ENCODE measurements around the gene INSYN2B.

INSYN2B gene

DNA sequence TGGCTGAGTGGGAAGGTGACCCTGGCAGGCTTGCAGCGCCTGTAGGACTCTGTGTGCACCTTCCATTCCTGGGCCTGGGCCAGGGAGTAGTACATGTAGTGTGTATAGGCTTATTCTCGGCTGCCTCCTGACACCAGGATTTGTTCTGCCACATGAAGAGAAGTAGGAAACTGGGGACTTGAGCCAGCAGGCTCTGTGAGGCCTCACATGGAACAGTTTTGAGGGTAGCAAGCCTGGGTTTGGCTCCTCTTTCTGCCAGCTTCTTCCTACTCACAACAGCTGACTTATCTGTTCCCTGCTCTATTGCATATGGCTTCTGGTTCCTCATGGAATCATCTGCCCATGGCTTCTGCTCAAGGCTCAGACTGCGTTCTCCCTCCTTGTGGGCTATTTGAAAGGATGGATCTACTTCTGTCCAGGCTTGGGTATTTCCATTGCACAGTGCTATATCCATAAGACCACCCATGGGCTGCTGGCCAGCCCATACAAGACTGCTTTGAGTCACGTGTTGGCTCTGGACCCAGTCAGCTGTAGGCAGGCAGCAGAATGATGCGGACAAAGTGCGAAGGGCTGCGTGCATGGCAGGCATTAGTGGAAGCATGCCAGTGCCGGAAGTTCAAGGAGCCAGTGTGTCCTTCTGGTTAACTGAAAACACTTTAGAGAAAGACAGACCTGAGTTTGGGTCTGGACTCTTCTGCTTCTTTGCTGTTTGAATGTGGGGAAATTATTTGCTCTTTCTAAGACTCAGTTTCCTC, 11.0 kb upstream of the INSYN2B start:
- Mint-ChIP-seq H3K9me3 (ENCODE audit: low read depth) (no peaks in the 10 kb centered on the region), H3K4me1 (ENCODE audit: low read depth) (peaks cover 2% of the 10 kb centered on the region), H3K36me3 (peaks cover 23% of the 10 kb centered on the region), H3K27ac (no peak overlapping the region), H3K27me3 (no peaks in the 10 kb centered on the region), H3K4me3 (no peak overlapping the region)

DNA sequence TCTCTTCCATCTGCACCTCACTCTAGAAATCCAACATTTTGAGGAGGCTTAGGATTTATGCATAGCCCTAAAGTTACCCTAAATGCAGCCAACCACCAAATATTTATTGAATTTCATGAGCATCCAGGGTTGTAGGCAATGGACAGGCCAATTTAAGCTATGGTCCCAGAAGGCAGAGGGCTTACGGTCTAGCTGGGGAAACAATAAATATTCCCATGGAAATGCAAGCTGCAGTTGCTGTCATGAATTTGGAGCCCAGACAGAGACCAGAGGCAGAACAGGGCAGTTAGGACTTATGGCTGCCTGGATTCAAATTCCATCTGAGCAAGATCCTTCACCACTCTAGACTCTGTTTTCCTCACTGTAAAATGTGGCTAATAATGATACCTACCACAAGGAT, 9.1 kb upstream of the INSYN2B start:
- no peaks in the 10 kb centered on the region for H3K27me3 Mint-ChIP-seq
- no peak overlapping the region for H3K4me3 Mint-ChIP-seq
- H3K27ac Mint-ChIP-seq = no peak overlapping the region
- peaks cover 2% of the 10 kb centered on the region for H3K4me1 Mint-ChIP-seq (ENCODE audit: low read depth)
- peaks cover 16% of the 10 kb centered on the region for H3K36me3 Mint-ChIP-seq
- H3K9me3 Mint-ChIP-seq (ENCODE audit: low read depth) = no peaks in the 10 kb centered on the region

DNA sequence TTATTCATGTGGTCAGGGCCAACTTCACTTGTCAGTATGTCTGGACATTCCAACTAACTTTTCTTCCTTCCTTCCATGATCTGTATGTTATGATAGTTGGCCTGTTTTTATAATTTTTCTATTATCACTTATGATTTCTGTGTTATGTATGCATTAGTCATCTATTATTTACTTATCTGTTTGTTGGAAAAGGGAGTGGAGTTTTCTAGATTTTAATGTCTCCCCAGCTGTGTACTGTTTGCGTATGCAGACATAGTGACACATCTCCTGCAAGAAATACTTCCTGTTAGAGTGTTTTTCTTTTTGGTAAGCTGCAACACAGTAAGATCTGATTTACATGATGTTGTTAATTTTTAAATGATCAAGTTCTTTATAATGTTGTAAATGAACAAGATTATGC, 8.7 kb upstream of the INSYN2B start:
- H3K36me3 Mint-ChIP-seq = peaks cover 12% of the 10 kb centered on the region
- H3K4me3 Mint-ChIP-seq = no peak overlapping the region
- peaks cover 2% of the 10 kb centered on the region for H3K4me1 Mint-ChIP-seq (ENCODE audit: low read depth)
- no peaks in the 10 kb centered on the region for H3K9me3 Mint-ChIP-seq (ENCODE audit: low read depth)
- no peaks in the 10 kb centered on the region for H3K27me3 Mint-ChIP-seq
- H3K27ac Mint-ChIP-seq = no peak overlapping the region

DNA sequence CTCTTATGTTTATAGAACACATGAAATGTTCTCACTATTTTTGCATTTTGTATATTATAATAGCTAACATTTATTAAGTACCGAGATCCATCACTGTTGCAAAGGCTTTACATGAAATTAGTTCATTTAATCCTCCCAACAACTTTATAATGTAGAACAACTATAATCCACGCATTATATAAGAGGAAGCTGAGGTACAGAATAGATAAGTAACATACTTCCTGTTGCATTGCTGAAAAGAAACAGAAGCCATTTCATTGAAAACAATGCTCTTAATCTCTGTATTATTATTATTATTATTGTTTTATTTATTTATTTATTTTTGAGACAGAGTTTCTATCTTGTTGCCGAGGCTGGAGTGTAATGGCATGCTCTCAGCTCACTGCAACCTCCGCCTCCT, 7.9 kb upstream of the INSYN2B start:
- no peak overlapping the region for H3K27ac Mint-ChIP-seq
- no peaks in the 10 kb centered on the region for H3K27me3 Mint-ChIP-seq
- H3K9me3 Mint-ChIP-seq (ENCODE audit: low read depth) = no peaks in the 10 kb centered on the region
- no peak overlapping the region for H3K4me3 Mint-ChIP-seq
- peaks cover 12% of the 10 kb centered on the region for H3K36me3 Mint-ChIP-seq
- H3K4me1 Mint-ChIP-seq (ENCODE audit: low read depth) = peaks cover 2% of the 10 kb centered on the region

DNA sequence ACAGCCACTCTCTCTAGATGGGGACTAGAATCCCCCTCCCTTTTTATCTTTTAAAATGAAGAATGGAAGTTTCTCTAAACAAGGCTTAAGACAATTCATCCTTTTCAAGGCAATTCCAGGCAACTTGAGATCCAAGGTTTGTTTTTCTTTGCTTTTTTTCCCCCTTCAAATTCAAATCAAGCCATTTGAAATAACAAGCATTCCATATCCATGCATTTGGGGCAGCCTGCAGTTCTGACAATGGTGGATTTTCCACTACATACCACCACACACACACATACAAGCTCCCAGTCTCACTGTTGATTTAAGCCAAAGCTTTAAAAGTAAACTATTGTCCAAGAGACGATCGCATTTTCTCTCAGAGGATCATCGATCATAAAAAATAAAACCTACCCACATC, 424 bp downstream of the INSYN2B start:
- H3K4me3 Mint-ChIP-seq = no peak overlapping the region
- H3K4me1 Mint-ChIP-seq (ENCODE audit: low read depth) = no peaks in the 10 kb centered on the region
- no peaks in the 10 kb centered on the region for H3K9me3 Mint-ChIP-seq (ENCODE audit: low read depth)
- H3K36me3 Mint-ChIP-seq = peaks cover 2% of the 10 kb centered on the region
- no peak overlapping the region for H3K27ac Mint-ChIP-seq
- H3K27me3 Mint-ChIP-seq = no peaks in the 10 kb centered on the region

DNA sequence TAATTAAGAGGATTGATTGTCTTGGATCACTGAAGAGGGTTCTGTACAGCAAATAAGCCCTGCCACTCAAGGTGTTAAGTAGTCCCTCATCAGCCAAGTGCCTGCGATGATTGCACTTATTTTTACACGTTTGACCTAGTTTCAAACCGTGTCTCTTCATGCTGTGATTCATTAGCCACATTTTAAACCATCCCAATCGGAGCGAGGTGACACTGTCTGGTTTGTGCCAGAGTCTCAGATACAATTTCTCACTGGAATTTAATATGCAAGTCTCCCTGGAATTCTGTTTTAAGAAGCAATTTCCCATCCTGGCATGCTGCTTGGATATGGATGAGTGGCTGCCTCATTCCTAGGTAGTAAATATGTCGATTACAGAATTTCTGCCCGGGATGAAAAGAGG, 1.6 kb downstream of the INSYN2B start:
- Mint-ChIP-seq H3K9me3 (ENCODE audit: low read depth) (no peaks in the 10 kb centered on the region), H3K4me1 (ENCODE audit: low read depth) (no peaks in the 10 kb centered on the region), H3K36me3 (peaks cover 2% of the 10 kb centered on the region)

DNA sequence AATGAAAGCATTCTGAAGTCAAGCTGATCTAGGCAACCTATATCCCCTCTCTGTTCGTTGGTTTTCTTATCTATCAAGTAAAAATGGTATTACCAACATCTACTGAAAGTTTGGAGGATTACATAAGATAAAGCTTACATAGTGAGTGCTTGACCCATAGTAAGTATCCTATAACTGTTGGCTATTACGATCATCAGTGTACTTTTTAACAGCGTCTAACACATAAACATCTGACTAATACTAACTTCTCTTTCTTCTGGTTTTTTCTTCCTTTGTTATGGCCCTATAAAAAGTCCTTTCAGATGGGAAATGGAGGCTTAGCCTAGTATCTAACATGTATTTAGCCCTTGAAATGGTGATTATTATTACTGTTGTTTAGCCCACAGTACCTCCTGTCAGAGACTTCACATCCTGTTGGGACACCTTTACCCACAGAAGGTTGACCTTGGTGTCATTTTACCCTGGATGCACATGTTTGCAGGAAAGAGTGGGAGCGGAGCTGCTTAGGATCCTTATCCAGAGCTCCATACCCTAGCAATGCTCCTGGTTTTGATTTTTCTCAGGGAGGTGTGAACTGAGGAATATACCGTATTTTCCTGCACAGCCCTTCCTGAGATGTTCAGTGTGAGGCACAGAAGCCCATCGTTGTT, 6.0 kb downstream of the INSYN2B start:
- Mint-ChIP-seq H3K4me3 (no peak overlapping the region), H3K9me3 (ENCODE audit: low read depth) (no peaks in the 10 kb centered on the region), H3K4me1 (ENCODE audit: low read depth) (no peaks in the 10 kb centered on the region), H3K27me3 (no peaks in the 10 kb centered on the region), H3K36me3 (peaks cover 4% of the 10 kb centered on the region), H3K27ac (no peak overlapping the region)

More for the DNA sequence above, 1.6 kb downstream of the INSYN2B start:
- no peak overlapping the region for H3K4me3 Mint-ChIP-seq
- no peaks in the 10 kb centered on the region for H3K27me3 Mint-ChIP-seq
- no peak overlapping the region for H3K27ac Mint-ChIP-seq

DNA sequence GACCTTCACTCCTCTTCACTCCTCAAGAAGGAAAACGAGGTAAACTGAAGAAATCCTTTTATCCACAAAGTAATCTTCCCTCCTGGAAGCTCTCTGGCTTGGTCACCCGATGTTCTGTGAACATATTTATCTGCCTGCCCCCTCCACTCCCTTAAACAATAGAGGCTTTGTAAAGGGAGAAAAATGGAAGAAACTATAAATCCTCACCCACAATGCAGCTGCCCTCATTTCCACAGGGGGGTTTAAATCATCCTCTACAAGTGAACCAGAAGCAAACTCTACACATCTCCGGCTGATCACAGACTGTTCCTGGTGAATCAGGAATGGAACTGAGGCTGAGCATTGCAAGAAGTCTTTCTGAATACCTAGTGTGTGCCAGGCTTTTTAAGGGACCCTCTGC, 7.2 kb downstream of the INSYN2B start:
- no peaks in the 10 kb centered on the region for H3K4me1 Mint-ChIP-seq (ENCODE audit: low read depth)
- no peaks in the 10 kb centered on the region for H3K27me3 Mint-ChIP-seq
- no peak overlapping the region for H3K27ac Mint-ChIP-seq
- peaks cover 4% of the 10 kb centered on the region for H3K36me3 Mint-ChIP-seq
- H3K9me3 Mint-ChIP-seq (ENCODE audit: low read depth) = no peaks in the 10 kb centered on the region
- no peak overlapping the region for H3K4me3 Mint-ChIP-seq

DNA sequence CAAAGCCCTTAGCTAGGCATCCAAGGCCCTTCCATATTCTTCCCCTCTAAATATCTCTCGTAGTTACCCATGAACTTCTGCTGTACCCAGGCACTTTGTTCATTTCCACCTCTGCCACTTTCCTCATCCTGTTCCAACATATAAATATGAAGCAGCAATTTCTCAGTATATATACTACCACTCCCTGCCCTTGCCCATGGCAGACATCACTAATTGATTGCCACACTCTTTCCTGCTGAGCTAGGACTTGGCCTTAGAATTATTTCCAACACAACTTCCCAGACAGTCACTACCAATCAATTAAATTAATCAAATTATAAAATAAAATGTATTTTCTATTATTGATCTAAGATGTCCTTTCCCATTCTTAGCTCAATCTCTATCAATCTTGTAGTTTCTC, 8.5 kb downstream of the INSYN2B start:
- Mint-ChIP-seq H3K4me1 (ENCODE audit: low read depth) (no peaks in the 10 kb centered on the region), H3K27me3 (no peaks in the 10 kb centered on the region), H3K4me3 (no peak overlapping the region), H3K9me3 (ENCODE audit: low read depth) (no peaks in the 10 kb centered on the region), H3K36me3 (peaks cover 4% of the 10 kb centered on the region), H3K27ac (no peak overlapping the region)

DNA sequence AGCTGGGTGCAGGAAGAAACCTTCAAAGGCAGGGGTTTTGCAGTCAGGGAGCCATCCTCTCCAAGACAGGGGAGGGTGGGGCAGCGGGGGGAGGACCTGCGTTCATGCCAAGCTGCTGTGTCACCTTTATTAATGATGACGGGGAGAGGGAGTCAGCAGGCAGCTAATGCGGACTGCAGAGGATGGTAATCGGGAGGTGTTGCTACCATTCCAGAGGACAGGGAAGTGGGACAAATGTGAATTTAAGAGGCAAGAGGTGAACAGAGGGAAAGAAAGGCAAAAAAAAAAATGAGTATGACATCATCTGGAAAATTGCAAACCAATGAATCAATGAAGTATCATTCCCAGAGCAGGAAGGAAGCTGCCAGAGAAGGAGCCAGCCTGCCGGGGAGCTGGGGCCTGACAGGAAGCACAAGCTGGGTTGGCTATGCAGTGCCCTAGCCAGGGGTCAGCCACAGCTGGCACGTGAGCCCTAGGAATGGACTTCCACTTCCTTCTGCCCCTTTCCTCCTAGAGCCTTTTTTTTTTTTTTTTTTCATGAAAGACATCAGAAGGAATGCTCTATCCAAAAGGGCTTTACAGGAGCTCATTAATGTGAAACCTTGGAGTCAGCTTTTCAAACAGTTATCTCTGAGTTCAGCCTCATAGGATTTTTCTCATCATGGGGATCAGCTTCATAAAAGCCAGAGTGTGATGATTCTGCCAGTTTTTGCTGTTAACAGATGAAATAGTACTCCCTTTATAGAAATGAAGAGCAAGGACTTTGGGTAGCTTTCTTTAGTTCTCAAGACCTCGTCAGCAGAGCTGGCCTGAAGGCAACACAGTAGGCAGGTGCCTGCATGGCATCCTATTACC, 9.2 kb downstream of the INSYN2B start:
- Mint-ChIP-seq H3K4me1 (ENCODE audit: low read depth) (no peaks in the 10 kb centered on the region), H3K4me3 (no peak overlapping the region), H3K36me3 (peaks cover 4% of the 10 kb centered on the region), H3K27me3 (no peaks in the 10 kb centered on the region), H3K9me3 (ENCODE audit: low read depth) (no peaks in the 10 kb centered on the region), H3K27ac (no peak overlapping the region)

DNA sequence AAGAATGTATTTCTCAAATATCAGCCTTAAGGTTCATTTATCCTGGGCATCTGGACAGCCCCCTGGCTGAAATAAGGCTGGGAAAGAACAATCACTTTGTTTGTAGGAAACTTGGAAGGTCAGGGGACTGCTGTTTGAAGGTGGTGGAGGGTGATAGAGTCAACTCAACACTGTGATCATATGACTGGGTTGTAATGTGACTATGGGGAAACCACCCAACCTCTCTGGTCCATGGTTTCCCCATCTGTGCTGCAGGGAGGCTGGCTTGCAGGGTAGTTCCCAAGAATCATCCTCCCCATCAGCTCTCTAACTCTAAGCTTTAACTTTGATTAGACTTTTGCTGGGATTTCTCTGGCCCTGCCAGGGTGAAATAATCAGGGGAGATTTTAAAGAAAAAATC, 10.0 kb downstream of the INSYN2B start:
- H3K36me3 Mint-ChIP-seq = peaks cover 4% of the 10 kb centered on the region
- H3K9me3 Mint-ChIP-seq (ENCODE audit: low read depth) = no peaks in the 10 kb centered on the region
- no peaks in the 10 kb centered on the region for H3K4me1 Mint-ChIP-seq (ENCODE audit: low read depth)
- H3K27me3 Mint-ChIP-seq = no peaks in the 10 kb centered on the region
- peak overlapping the region; percentile 43 for H3K27ac Mint-ChIP-seq
- no peak overlapping the region for H3K4me3 Mint-ChIP-seq

DNA sequence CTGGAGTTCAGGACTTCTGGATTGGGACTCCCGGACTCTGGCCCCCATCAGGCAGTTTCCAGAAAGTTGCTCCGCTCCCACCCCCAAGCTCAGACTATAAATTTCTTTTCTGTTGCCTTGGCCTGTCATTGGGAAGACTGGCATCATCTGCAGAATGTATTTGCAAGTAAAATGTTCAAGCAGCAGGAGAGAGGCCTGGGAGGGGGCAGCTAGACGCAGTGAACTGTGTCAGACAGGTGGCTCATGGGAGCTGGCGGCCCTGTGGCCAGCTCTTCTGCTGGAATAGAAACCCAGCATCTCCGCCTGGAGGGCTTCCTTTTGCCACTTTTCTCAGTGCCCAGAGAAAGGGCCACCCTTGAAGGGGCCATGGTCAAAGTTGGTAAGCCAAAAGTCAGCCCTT, 16.0 kb downstream of the INSYN2B start:
- Mint-ChIP-seq H3K27ac (no peak overlapping the region), H3K9me3 (ENCODE audit: low read depth) (no peaks in the 10 kb centered on the region), H3K4me1 (ENCODE audit: low read depth) (no peaks in the 10 kb centered on the region), H3K36me3 (peaks cover 10% of the 10 kb centered on the region), H3K27me3 (no peaks in the 10 kb centered on the region), H3K4me3 (no peak overlapping the region)

DNA sequence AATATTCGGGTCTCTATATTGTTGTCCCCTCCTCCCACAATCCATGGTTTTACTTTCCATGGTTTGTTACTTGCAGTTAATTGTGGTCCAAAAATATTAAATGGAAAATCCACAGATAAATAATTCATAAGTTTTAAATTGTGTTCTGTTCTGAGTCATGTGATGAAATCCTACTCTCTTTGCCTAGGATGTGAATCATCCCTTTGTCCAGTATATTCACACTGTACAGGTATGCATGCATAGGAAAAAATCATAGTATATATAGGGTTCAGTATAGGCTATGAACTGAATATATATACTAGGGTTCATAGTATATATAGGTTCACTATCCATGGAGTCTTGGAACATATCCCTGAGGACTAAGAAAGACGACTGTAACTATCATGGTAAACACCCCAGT, 19.6 kb downstream of the INSYN2B start:
- peaks cover 10% of the 10 kb centered on the region for H3K36me3 Mint-ChIP-seq
- no peak overlapping the region for H3K27ac Mint-ChIP-seq
- no peaks in the 10 kb centered on the region for H3K9me3 Mint-ChIP-seq (ENCODE audit: low read depth)
- peaks cover 3% of the 10 kb centered on the region for H3K4me1 Mint-ChIP-seq (ENCODE audit: low read depth)
- no peaks in the 10 kb centered on the region for H3K27me3 Mint-ChIP-seq
- H3K4me3 Mint-ChIP-seq = no peak overlapping the region

DNA sequence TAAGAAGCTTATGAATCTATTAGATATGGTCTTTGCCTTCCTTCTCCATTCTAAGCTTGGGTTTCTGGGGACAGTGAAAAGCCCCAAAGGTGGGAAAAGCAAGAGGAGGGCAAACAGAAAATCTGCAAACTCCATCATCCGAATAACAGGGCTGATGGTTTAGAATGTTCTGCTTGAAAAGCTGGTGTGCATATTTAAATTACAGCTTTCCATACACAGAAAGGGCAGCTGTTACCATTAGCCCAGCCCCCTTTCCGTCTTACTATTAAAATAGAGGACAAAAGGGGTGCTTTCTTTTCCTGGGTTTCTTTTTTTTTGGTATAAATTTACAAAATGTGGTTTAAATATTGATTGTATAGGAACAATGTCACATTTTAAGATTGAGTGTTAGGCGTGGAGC, 22.0 kb downstream of the INSYN2B start:
- no peak overlapping the region for H3K27ac Mint-ChIP-seq
- no peak overlapping the region for H3K4me3 Mint-ChIP-seq
- peaks cover 3% of the 10 kb centered on the region for H3K4me1 Mint-ChIP-seq (ENCODE audit: low read depth)
- H3K9me3 Mint-ChIP-seq (ENCODE audit: low read depth) = no peaks in the 10 kb centered on the region
- H3K27me3 Mint-ChIP-seq = no peaks in the 10 kb centered on the region
- H3K36me3 Mint-ChIP-seq = peaks cover 14% of the 10 kb centered on the region

DNA sequence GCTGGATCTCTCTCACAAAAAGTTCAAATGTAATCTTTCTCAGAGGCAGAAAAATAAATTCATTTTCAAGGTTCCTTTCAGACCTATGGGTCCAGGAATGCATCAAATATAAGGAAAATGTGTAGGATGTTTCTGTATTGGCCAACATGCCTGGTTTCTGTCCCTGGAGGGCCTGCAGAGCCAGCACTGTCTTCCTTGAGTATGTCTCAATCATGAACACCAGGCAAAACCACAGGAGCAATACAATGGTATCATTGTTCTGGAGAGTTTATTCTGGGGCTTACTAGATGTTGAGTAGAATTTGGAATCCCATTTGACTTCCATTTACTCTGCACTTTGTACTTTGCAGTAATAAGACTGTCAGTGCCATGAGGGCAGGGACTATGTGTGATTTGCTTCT, 23.5 kb downstream of the INSYN2B start:
- Mint-ChIP-seq H3K27ac (no peak overlapping the region), H3K27me3 (no peaks in the 10 kb centered on the region), H3K36me3 (peaks cover 12% of the 10 kb centered on the region), H3K9me3 (ENCODE audit: low read depth) (no peaks in the 10 kb centered on the region), H3K4me1 (ENCODE audit: low read depth) (peaks cover 3% of the 10 kb centered on the region), H3K4me3 (no peak overlapping the region)

All from activated naive CD8-positive, alpha-beta T cell (primary cell).